Nephron progenitor cell (in vitro differentiated cells): ENCODE results near the gene LTC4S.

Experiments used
- DNase-seq: peaks from one replicate; pipeline ENCODE4 v3.0.0; 2021
- H3K27ac Mint-ChIP-seq: 2 replicates; pipeline ENCODE4 v1.8.0; 2021; ENCODE audit warnings: mild to moderate bottlenecking, moderate library complexity, mixed read lengths
- H3K27me3 Mint-ChIP-seq: 2 replicates; pipeline ENCODE4 v1.8.0; 2021; ENCODE audit warnings: mild to moderate bottlenecking, low read depth, mixed read lengths; ENCODE audit not compliant: poor library complexity
- H3K36me3 Mint-ChIP-seq: 2 replicates; pipeline ENCODE4 v1.8.0; 2021; ENCODE audit warnings: low read depth, mixed read lengths
- H3K4me1 Mint-ChIP-seq: 2 replicates; pipeline ENCODE4 v1.8.0; 2021; ENCODE audit warnings: mixed read lengths
- H3K4me3 Mint-ChIP-seq: 2 replicates; pipeline ENCODE4 v1.8.0; 2021; ENCODE audit warnings: mild to moderate bottlenecking, moderate library complexity, mixed read lengths
- H3K9me3 Mint-ChIP-seq: 2 replicates; pipeline ENCODE4 v1.8.0; 2021; ENCODE audit warnings: mild to moderate bottlenecking, moderate library complexity, mixed read lengths
- TF ChIP-seq, protein P1 (sequence below): fragments of 200-600 bp; sonication (generic); IDR thresholded peaks from 2 replicates; pipeline ENCODE4 v1.5.0; 2021; ENCODE audit warnings: antibody characterized with exemption

Gene LTC4S

GRCh38 chr5:179767496-179768100, 26.2 kb upstream of the LTC4S start:
- H3K27ac Mint-ChIP-seq: no peak overlapping the region

GRCh38 chr5:179768326-179769085, 25.3 kb upstream of the LTC4S start:
- Mint-ChIP-seq H3K4me1 (peaks cover 11% of the 10 kb centered on the region), H3K9me3 (no peaks in the 10 kb centered on the region), H3K4me3 (no peak overlapping the region), H3K27ac (peak overlapping the region; percentile 21), H3K27me3 (no peaks in the 10 kb centered on the region), H3K36me3 (peaks cover 65% of the 10 kb centered on the region)
- TF ChIP-seq, protein P1, sequence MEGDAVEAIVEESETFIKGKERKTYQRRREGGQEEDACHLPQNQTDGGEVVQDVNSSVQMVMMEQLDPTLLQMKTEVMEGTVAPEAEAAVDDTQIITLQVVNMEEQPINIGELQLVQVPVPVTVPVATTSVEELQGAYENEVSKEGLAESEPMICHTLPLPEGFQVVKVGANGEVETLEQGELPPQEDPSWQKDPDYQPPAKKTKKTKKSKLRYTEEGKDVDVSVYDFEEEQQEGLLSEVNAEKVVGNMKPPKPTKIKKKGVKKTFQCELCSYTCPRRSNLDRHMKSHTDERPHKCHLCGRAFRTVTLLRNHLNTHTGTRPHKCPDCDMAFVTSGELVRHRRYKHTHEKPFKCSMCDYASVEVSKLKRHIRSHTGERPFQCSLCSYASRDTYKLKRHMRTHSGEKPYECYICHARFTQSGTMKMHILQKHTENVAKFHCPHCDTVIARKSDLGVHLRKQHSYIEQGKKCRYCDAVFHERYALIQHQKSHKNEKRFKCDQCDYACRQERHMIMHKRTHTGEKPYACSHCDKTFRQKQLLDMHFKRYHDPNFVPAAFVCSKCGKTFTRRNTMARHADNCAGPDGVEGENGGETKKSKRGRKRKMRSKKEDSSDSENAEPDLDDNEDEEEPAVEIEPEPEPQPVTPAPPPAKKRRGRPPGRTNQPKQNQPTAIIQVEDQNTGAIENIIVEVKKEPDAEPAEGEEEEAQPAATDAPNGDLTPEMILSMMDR: no peak
- no peak for DNase-seq

More at GRCh38 chr5:179767496-179768100, 26.2 kb upstream of the LTC4S start:
- peaks cover 20% of the 10 kb centered on the region for H3K4me1 Mint-ChIP-seq
- no peak overlapping the region for H3K4me3 Mint-ChIP-seq
- no peak for DNase-seq
- H3K36me3 Mint-ChIP-seq: peaks cover 56% of the 10 kb centered on the region
- no peaks in the 10 kb centered on the region for H3K9me3 Mint-ChIP-seq
- no peaks in the 10 kb centered on the region for H3K27me3 Mint-ChIP-seq
- TF ChIP-seq, protein P1: no peak

GRCh38 chr5:179769271-179769670, 24.5 kb upstream of the LTC4S start:
- TF ChIP-seq, protein P1: no peak
- Mint-ChIP-seq H3K27me3 (no peaks in the 10 kb centered on the region), H3K9me3 (no peaks in the 10 kb centered on the region), H3K4me1 (peaks cover 5% of the 10 kb centered on the region), H3K27ac (peak overlapping the region; percentile 21), H3K36me3 (peaks cover 72% of the 10 kb centered on the region), H3K4me3 (no peak overlapping the region)
- DNase-seq: no peak

DNA sequence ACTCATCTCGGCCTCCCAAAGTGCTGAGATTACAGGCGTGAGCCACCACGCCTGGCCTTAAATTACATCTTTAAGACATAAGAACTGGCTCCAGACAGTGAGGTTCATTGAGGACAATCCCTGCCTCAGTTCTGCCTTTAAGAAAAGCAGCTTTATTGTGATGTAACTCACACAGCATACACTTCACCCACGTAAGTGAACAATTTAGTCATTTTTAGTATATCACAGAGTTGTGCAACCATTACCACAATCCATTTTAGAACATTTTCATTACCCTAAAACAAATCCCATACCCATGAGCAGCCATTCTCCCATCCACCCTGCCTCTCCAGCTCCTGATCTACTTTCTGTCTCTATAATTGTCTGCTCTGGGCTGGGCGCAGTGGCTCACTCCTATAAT, 24.0 kb upstream of the LTC4S start:
- Mint-ChIP-seq H3K27ac (no peak overlapping the region), H3K4me1 (peaks cover 5% of the 10 kb centered on the region), H3K36me3 (peaks cover 75% of the 10 kb centered on the region), H3K4me3 (no peak overlapping the region), H3K9me3 (no peaks in the 10 kb centered on the region), H3K27me3 (no peaks in the 10 kb centered on the region)
- TF ChIP-seq, protein P1: no peak
- no peak for DNase-seq

DNA sequence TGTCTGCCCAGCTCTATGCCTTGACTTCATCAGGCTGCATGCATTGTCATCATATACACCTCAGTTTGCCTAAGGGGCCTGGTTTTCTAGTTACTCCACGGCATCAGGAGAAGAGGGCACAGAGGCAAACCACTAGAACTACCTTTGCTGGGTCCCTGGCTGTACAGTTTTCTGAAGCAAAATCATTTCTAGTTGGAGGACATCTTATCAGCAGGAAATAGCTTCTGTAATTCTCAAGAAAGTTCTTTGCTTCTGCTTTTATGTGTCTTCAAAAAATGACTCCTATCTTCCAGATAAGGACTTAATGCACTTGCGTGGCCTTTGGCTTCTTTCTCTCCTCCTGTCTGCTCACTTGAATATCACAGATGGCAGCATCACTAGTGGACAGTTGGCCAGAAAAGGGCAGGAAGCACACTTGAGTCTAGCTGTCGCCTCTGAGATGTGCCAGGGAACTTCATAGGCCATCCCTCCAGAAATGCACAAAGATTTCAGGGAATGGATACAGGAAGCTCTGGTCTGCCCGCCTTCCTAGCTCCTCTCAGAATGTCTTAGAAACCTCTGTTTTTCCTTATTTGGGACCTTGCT, 22.4 kb upstream of the LTC4S start:
- no peak for DNase-seq
- TF ChIP-seq, protein P1: no peak
- no peak overlapping the region for H3K27ac Mint-ChIP-seq
- no peaks in the 10 kb centered on the region for H3K9me3 Mint-ChIP-seq
- peaks cover 3% of the 10 kb centered on the region for H3K4me1 Mint-ChIP-seq
- H3K4me3 Mint-ChIP-seq: no peak overlapping the region
- no peaks in the 10 kb centered on the region for H3K27me3 Mint-ChIP-seq
- peaks cover 82% of the 10 kb centered on the region for H3K36me3 Mint-ChIP-seq
